PC-9 (cell line): Measurements from ENCODE around the gene CFI. TPM values are rescaled to one million over a fixed set of nuclear protein-coding genes. Genes with fewer than 3 reads are reported as not detected.

Experiments
- BruUV-seq: library from RNA; stranded (reverse); fragments of 400-500 nt; replicated peaks from 2 replicates; lab custom pipeline; 2021; lab: Mats Ljungman, UMichigan
- CTCF ChIA-PET: fragments of 300-600 bp; sonication (Branson Sonifier 250); formaldehyde crosslinking; loops from one replicate; lab custom pipeline; 2022; ENCODE audit warnings: antibody characterized with exemption; lab: Charles Lee
- POLR2A ChIA-PET: fragments of 300-600 bp; sonication (Branson Sonifier 250); formaldehyde crosslinking; loops from one replicate; lab custom pipeline; 2022; ENCODE audit warnings: antibody characterized with exemption; ENCODE audit not compliant: unreplicated experiment; lab: Charles Lee
- DNase-seq, 2 experiments: peaks; one replicate each; pipeline versions ENCODE4 v3.0.0 to v3.0.0-alpha.2; 2015 to 2022; ENCODE audit warnings: mixed read lengths in 1 of 2
- H2AFZ ChIP-seq: fragments of 200-600 bp; sonication (generic); 2 replicates; pipeline ENCODE4 v1.8.1; 2017; ENCODE audit warnings: antibody characterized with exemption
- H3F3A ChIP-seq: fragments of 200-600 bp; sonication (generic); 2 replicates; pipeline ENCODE4 v1.8.1; 2017; ENCODE audit warnings: antibody characterized with exemption, mild to moderate bottlenecking, low read depth; ENCODE audit not compliant: insufficient read depth
- H3K27ac ChIP-seq: fragments of 200-600 bp; sonication (generic); 2 replicates; pipeline ENCODE4 v1.6.1; 2016; ENCODE audit warnings: mixed run types
- H3K27me3 ChIP-seq: fragments of 200-600 bp; sonication (generic); 2 replicates; pipeline ENCODE4 v1.6.1; 2016; ENCODE audit warnings: low read depth, mixed run types; ENCODE audit not compliant: insufficient read depth
- H3K36me3 ChIP-seq: fragments of 200-600 bp; sonication (generic); 2 replicates; pipeline ENCODE4 v1.6.1; 2016; ENCODE audit warnings: low read depth, mixed run types
- H3K4me1 ChIP-seq: fragments of 200-600 bp; sonication (generic); replicated peaks from 2 replicates; pipeline ENCODE4 v1.6.1; 2016; ENCODE audit warnings: mixed run types; ENCODE audit not compliant: insufficient read depth
- H3K4me2 ChIP-seq: fragments of 200-600 bp; sonication (generic); 2 replicates; pipeline ENCODE4 v1.6.1; 2017; ENCODE audit warnings: mixed run types
- H3K4me3 ChIP-seq: fragments of 200-600 bp; sonication (generic); 2 replicates; pipeline ENCODE4 v1.6.1; 2016; ENCODE audit warnings: mixed run types
- H3K79me2 ChIP-seq: fragments of 200-600 bp; sonication (generic); 2 replicates; pipeline ENCODE4 v1.6.1; 2017; ENCODE audit warnings: low read depth, mixed run types
- H3K9me2 ChIP-seq: fragments of 200-600 bp; sonication (generic); 2 replicates; pipeline ENCODE4 v1.8.1; 2017; ENCODE audit warnings: mild to moderate bottlenecking; ENCODE audit not compliant: insufficient read depth
- H3K9me3 ChIP-seq: fragments of 200-600 bp; sonication (generic); 2 replicates; pipeline ENCODE4 v1.8.1; 2016; ENCODE audit warnings: low read depth; ENCODE audit not compliant: insufficient read depth
- H4K20me1 ChIP-seq: fragments of 200-600 bp; sonication (generic); 2 replicates; pipeline ENCODE4 v1.8.1; 2017; ENCODE audit not compliant: insufficient read depth
- CTCF ChIP-seq: fragments of 200-600 bp; sonication (generic); conservative IDR thresholded peaks from 2 replicates; pipeline ENCODE4 v1.6.1; 2017; ENCODE audit warnings: mixed run types, antibody characterized with exemption, mild to moderate bottlenecking, moderate library complexity
- EZH2 ChIP-seq: fragments of 200-600 bp; sonication (generic); IDR thresholded peaks from 2 replicates; pipeline ENCODE4 v1.8.0; 2017; ENCODE audit warnings: antibody characterized with exemption, low read depth
- intact Hi-C: fragments of 100-400 bp; cut with micrococcal nuclease; formaldehyde crosslinking; loops from one replicate; pipeline ENCODE4 v1.10.0; 2022; ENCODE audit not compliant: unreplicated experiment
- total RNA-seq: library from RNA; stranded (reverse); gene quantifications from 2 replicates; pipeline ENCODE4 v1.2.3, GENCODE V29; 2021

Gene CFI
- total RNA-seq, 1 experiment from 2014 or later = 2.2 TPM

GRCh38 chr4:109803924-109804571 is 2.2 kb upstream of the CFI start:
- ChIA-PET CTCF (interaction anchor here (0.6 to 0.7 kb wide), 2 partner anchors 16 to 104 kb away, joined by 3 read pairs; no protein-coding TSS in a partner anchor), POLR2A (no interaction called here)
- H2AFZ ChIP-seq = no peak overlapping the region

GRCh38 chr4:109801099-109801789 is 555 bp downstream of the CFI start:
- Histone ChIP-seq H3K4me2 (no peak overlapping the region), H3F3A (no peaks in the 10 kb centered on the region), H3K36me3 (no peaks in the 10 kb centered on the region), H3K9me3 (no peaks in the 10 kb centered on the region), H2AFZ (no peak overlapping the region), H3K27me3 (no peaks in the 10 kb centered on the region), H3K27ac (no peak overlapping the region), H3K4me3 (no peak overlapping the region), H3K79me2 (no peaks in the 10 kb centered on the region), H4K20me1 (no peaks in the 10 kb centered on the region), H3K4me1 (no peaks in the 10 kb centered on the region), H3K9me2 (no peaks in the 10 kb centered on the region)
- intact Hi-C loops = loop anchor here (10.0 kb wide), 1 partner anchor 236 kb away; the partner anchor contains the start of gene MCUB
- ChIA-PET POLR2A (no interaction called here), CTCF (interaction anchor here (0.7 kb wide), 1 partner anchor 785 kb away, joined by 3 read pairs; no protein-coding TSS in a partner anchor)
- TF ChIP-seq EZH2 = no peak
- no peak for TF ChIP-seq CTCF
- no TSS peak for BruUV-seq
- DNase-seq = no peak

More at GRCh38 chr4:109803924-109804571, 2.2 kb upstream of the CFI start:
- Histone ChIP-seq H3K27ac (no peak overlapping the region), H3F3A (no peaks in the 10 kb centered on the region), H3K79me2 (no peaks in the 10 kb centered on the region), H3K4me2 (no peak overlapping the region), H3K9me3 (no peaks in the 10 kb centered on the region), H3K4me1 (no peaks in the 10 kb centered on the region), H3K27me3 (no peaks in the 10 kb centered on the region), H4K20me1 (no peaks in the 10 kb centered on the region), H3K9me2 (no peaks in the 10 kb centered on the region), H3K36me3 (no peaks in the 10 kb centered on the region), H3K4me3 (no peak overlapping the region)
- no peak for TF ChIP-seq EZH2
- peak; percentile 56 for TF ChIP-seq CTCF
- intact Hi-C loops = loop anchor here (1.0 to 10.0 kb wide), 3 partner anchors 102 to 382 kb away; partner anchors contain the start of gene MCUB
- DNase-seq = peak; percentile 24 to 42
- no TSS peak for BruUV-seq

- no peaks in the 10 kb centered on the region for H3K9me2 ChIP-seq
- no peaks in the 10 kb centered on the region for H3K36me3 ChIP-seq
- no peak overlapping the region for H3K27ac ChIP-seq
- H4K20me1 ChIP-seq = no peaks in the 10 kb centered on the region
- no peaks in the 10 kb centered on the region for H3K27me3 ChIP-seq
- TF ChIP-seq CTCF (no peak), EZH2 (no peak)
- no peaks in the 10 kb centered on the region for H3K79me2 ChIP-seq
- H3K9me3 ChIP-seq = 0 out of 2 replicates have a peak, but pooled peaks cover 3% of the 10 kb centered on the region
- intact Hi-C loops = no loop called here
- no peak overlapping the region for H2AFZ ChIP-seq
- CTCF ChIA-PET = no interaction called here
- H3K4me2 ChIP-seq = no peak overlapping the region
- no peak overlapping the region for H3K4me3 ChIP-seq
- no peaks in the 10 kb centered on the region for H3K4me1 ChIP-seq
- H3F3A ChIP-seq = no peaks in the 10 kb centered on the region
- no peak for DNase-seq
- POLR2A ChIA-PET = no interaction called here
- no TSS peak for BruUV-seq
Measured at GRCh38 chr4:109798866-109799265, 2.9 kb downstream of the CFI start.
